HG03135 (cell line): Measurements from ENCODE around the gene TSPAN8.
"Not testable (repeated sequence)": the region's sequence is repeated elsewhere in the genome, so short reads cannot be mapped to it uniquely, and the experiment has no call there.

Experiments
- ATAC-seq: cut with Tn5 transposase; IDR thresholded peaks from one replicate; pipeline ENCODE4 v1.9.1; 2021; ENCODE audit warnings: mild to moderate bottlenecking, moderate library complexity; ENCODE audit not compliant: unreplicated experiment

Gene TSPAN8

DNA sequence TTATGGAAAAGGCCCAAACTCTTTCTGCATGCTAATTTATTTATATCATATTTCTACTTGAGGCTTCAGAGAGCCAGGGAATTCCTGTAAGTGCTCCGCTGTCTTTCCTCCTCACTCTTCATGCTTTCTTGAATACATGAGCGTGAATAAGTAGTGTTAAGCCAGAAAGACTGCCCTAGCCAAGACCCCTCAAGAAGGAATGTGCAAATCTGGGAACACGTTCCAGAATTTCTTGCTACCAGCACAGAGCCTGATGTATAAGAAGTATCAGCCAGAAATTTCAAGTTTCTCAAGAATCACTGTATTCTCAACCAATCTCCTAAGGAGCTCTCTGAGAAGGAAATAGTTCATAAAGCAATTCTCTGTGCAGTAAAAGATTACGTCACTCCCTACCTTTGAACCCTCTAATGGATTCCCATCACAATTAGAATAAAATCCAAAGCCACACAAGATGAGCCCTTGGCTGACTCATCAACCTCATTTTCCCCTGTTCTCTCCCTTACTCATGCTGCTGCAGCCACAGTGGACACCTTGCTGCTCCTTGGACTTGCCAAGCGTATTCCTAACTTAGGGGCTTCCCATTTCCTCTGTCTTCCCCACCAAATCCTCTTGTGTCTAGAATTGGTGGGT, 6.9 kb upstream of the TSPAN8 start:
- ATAC-seq: no peak

DNA sequence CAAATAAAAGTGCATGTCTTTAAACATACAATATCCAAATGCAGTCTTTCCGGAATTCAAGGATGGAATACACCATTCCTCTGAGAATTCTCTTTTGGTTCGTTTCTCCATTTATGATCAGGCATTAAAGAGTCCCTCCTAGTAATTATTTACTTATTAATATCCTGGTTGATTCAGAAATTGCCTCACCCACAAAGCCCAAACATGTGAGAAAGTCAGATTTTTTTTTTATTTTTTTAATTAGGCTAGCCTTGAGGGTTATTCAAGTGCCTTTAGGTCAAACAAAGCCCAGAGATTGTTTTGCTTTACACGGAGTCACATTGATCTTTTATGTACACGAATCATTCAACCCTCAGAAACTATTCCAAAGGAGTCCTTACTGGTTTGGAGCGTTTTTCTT, 6.4 kb upstream of the TSPAN8 start:
- no peak for ATAC-seq

DNA sequence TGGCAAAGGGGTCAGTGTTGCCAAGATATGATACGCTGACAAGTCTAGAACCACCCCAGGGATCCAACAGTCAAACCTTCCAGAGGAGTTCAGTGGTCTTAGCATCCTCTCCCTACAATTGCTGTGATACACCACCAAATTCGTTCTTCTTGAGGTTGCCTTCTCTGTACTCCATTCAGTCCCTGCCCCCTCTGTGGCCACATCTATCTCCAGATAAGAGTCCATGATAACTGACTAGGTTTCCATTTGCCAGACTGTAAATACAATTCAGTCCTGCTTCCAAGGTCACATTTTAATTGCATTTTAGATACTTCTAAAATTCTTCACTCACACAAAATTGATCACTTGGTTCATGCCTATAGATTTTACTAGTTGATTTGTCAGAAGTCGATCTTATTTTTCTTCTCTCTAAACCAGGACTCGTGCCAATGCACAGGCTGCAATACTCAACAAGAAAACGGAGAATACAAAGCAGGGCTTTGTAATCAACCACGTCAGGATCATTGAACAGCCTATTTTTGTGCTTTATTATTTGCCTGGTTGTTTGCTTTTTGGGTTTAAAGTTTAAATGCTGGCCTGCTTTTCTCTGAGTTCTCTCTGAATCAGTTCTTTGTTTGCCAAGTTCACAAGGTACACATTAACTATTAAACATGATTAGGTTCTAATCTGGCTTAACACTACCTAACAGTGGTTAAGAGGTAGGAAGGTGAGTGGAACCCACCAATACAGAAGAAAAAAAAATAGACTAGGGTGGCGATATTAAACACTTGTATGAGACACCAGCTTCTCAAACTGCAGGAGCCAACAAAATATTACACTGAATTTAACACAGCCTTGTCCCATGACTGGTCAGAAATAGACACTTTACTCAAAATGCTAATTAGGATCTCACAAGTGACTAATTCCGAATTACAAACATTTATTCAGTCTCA, 5.3 kb upstream of the TSPAN8 start:
- ATAC-seq: no peak

DNA sequence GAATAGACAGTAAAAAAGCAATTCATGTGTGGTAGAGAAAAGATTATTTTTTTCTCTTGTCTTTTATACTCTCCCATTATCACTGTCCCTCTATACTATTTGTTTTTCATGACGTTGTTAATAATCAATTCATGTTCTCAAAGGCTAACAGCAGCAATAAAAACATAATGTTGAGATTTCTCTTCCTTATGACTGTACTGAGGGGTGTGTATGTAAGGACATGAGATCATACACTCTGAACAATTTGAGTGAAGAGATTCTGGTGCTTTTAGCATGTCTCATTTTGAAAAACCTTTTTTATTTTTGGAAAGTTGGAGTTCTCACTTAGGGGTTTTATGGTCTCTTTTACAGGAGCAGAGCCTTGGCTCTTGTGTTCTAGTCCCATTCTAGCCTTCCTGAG, 3.8 kb upstream of the TSPAN8 start:
- no peak for ATAC-seq

DNA sequence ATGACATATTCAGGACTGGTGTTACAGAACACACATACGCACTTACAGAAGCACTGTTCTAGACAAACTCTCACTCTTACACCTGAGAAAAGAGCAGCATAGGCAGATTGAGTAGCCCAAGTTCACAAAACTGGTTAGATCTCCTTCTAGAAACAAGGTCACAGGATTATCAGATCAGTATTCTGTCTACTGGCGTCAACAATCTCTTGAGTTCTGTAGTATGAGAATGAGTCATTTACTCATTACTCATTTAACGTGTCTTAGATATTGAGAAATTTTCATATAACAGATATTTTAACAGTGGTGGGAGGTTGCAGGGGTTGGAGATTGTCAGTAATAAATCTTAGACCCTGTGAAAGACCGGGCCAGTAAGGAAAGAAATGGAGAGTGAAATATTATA, 2.8 kb upstream of the TSPAN8 start:
- no peak for ATAC-seq

DNA sequence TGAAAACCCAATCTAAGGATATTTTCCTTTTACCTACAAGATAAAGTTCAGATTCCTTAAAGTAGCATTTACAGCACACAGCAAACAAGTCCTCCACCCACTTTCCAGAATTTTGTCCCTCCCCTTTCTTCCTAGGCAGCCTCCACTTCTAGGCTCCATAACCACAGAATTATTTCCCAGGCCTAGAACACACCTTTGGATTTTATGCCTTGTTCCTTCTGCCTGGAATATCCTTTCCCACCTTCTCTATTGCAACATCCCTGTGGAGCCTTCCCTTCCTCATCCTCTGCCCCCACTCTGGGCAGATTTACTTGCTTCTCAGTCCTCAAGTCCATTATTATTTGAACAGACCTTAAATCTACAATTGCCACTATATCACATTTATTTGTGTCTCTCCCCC, 2.1 kb upstream of the TSPAN8 start:
- no peak for ATAC-seq

DNA sequence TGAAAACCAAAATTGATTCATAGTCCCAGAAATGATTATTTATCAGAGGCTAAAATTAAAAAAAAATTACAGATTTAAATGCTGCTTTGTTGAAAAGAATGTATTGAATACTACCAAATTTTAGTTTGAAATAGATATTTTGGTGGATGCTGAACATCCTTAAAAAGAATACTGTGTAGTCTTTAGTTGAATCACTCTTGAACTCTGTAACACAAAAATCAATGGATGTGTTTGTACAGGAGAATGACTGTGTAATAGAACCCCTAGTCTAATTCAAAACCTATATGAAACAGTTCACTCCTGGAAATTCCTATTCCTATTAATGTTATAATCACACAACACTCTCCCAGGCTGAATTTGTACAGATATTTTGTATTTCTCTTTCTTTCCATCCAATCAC, 1.5 kb upstream of the TSPAN8 start:
- no peak for ATAC-seq

DNA sequence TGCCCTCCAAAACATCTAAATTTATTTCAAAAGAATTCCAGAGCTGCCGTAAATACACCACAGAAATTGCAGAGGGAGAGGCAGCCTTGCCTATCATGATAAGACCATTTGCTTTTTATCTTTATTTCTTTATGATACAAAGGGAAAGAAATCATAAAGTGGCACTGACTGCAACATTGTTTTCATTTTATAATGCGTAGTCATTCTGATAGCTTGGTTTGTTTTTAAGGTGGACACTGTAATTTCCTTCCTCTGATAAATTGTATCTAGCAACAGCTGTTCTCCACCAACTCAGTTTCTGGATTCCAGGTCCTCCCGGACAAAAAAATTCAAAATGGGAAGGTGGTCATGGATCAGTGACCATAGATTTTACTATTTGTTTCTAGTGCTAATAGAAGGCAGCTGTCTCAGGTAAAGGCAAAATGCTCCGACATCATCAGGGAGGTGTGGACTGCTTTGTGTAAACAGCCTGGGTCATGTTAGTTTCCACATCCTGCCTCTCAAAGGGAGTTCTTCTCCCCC, 623 bp upstream of the TSPAN8 start:
- no peak for ATAC-seq

DNA sequence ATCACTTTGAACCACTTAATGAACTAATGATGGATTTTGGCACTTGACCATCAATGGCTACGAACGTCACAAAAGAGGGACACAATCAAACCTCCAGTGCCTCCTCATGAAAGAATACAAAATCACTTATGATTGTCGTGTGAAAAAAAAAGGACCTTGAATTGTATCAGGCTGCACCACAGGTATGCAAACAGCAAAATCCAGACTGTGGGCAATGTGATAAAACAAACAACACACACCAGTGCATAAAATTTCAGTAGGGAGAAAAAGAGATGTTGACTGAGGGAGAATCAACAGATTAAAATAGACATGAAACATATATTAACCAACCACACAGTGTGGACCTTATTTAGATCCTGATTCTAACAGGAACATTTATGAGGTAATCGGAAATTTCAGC, 2.6 kb downstream of the TSPAN8 start:
- no peak for ATAC-seq

DNA sequence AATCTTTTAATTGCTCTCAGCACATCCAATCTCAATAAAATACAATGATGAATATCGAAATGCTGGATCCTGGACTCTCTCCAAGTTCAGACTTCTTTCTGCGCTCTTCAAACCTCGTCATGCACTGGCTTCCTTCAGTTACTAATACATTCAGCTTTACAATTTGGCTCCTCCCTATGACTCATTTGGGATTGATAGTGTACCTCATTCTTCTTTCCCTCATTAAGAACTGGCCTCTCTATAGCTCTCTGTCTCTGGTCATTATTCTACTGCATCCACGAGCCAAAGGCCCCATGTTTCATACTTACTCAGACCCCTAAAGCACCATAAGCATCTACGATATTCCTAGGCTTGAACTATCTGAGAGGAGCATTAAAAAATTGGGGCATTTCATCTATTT, 4.9 kb downstream of the TSPAN8 start:
- ATAC-seq: no peak

DNA sequence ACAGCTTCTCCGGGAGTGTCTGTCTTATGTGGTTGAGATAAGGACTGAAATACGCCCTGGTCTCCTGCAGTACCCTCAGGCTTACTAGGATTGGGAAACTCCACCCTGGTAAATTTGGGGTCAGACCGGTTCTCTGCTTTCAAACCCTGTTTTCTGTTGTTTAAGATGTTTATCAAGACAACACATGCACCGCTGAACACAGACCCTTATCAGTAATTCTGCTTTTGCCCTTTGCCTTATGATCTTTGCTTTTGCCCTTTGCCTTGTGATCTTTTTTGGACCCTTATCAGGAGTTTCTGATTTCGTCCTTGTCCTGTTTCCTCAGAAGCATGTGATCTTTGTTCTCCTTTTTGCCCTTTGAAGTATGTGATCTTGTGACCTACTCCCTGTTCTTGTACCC, 7.8 kb downstream of the TSPAN8 start:
- not testable (repeated sequence) for ATAC-seq

DNA sequence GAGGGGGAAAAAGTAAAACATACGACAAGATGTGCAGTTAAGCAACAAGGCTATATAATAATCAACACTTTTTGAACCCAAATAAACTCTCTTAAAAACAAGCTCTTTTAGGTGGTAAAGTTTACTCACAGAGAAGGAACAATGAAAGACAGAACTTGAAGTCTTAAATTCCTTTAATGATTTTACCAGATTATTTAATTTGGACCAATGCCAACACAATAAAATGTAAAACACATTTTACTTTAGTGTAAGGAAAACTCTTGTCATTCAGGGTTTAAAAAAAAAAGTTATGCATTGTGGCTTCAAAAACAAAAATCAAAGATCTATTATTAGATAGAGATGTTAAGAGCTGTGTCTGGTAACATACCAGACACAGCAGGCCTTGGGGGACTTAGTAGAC, 13.1 kb downstream of the TSPAN8 start:
- no peak for ATAC-seq

DNA sequence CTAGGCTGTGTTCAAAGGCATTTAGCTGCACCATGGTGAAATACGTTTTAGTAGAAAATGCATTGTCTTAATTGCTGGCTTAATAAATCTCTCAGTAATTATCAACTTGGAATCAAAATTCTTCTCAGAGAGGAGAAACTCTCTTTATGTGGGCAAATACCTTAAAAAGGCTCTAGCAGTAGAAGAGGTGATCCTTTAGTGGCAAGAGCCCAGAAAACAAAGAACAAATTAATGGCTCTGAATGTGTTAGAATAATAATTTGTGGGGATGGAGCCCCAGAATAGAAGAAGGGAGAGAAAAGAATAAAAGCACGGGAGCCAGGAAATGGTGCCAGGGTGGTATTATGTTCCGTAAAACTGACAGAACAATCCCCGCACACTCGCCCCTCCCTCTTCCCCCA, 14.8 kb downstream of the TSPAN8 start:
- ATAC-seq: no peak

DNA sequence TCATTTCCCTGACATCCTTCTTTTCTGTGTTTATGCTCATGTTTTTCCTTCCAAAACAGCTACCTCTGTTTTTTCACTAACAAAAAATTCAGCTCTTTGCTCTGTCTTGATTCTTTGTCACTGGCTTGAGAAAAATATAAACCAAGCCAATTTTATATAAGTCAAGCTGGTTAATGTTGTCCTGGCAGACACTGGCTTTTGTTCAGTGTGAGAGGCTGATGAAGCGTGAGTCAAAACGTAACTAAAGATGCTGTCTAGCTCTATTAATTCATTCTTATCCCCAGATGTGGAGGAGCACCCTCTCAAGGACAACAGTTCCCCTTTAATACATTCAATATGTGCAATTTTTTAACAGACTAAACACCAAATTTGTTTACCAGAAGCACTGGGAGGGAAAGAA, 15.8 kb downstream of the TSPAN8 start:
- ATAC-seq: no peak

DNA sequence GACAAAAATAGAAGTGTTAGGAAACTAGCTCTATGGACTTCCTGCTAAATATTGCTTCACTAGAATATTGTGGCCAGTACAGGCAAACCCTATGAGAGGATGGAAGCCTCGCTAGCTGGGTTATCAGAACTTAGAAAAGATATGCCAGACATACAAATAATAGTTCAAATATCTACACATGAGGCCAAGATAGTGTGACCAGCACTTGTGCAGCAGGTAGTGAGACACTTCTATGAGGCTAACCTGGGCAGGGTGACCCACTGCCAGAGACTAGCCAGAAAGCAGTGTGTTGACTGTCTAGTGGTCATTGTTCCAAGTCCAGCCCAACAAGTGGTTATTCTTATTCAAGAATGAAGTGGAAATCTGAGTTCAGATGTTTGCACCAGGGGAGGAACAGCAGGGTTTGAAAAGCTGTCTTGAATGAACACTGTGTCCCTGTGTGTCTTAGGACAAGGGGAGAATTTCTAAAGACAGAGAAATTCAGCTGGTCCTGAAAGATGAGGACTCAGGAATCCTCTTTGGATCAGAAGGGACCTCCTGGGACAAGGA, 16.3 kb downstream of the TSPAN8 start:
- no peak for ATAC-seq

DNA sequence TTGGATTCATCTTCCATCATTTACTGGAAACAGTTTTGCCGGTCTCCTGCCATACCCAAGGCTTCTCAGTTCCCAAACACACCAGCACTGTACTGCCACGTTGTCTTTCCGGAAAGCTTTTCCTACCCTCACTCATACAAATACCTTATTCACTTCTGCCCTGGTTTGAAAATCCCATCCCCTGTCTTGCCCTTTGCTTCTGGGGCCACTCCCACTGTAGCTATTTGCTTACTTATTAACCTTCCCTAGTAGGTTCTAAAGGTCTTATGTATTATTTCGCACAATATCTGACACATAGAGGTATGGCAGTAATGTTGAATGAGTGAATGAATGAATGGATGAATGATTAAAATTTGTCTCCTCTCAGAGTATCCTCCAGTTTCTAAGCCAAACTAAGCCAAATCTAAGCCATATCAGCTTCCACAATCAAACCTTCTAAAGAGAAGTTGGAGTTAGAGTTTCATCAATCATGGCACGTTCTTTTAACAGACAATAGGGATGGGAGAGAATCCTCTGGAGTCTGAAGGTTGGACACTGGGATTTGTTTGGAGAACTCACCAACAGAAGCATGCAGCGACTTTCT, 18.6 kb downstream of the TSPAN8 start:
- no peak for ATAC-seq

DNA sequence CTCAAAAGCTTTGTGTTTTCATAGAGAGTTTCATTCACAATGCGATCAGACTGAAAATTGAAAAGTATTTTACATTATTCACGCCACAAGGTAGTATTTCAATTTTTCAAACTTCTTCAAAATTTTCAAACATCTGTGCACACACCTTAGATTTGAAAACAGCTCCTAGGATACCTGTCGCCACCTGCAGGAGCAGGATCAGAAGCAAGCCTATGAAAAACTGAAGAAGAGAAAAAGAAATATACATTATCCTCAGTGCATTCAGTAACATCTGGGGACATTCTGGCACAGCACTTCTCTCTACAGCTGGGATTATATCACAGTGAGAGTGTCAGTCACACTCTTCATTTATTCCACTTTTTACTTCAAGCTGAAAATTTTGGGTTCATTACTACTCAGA, 19.8 kb downstream of the TSPAN8 start:
- ATAC-seq: no peak

DNA sequence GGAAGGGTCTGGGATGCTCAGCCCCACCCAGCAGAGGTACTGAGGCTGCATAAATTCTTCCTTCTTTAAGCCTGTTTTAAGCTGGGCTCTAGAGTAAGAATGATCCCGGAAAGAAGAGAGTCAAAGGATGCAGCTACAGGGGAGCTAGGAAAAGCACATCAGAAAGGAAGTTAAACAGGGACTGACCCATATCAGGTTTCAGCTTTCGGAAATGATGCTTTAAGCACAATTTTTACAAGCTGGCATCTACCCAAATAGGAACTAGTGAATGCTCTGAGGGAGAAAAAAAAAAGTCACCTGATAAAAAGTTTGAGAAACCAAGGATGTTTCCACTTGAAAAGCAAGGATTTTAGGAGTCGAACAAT, 22.0 kb downstream of the TSPAN8 start:
- no peak for ATAC-seq

DNA sequence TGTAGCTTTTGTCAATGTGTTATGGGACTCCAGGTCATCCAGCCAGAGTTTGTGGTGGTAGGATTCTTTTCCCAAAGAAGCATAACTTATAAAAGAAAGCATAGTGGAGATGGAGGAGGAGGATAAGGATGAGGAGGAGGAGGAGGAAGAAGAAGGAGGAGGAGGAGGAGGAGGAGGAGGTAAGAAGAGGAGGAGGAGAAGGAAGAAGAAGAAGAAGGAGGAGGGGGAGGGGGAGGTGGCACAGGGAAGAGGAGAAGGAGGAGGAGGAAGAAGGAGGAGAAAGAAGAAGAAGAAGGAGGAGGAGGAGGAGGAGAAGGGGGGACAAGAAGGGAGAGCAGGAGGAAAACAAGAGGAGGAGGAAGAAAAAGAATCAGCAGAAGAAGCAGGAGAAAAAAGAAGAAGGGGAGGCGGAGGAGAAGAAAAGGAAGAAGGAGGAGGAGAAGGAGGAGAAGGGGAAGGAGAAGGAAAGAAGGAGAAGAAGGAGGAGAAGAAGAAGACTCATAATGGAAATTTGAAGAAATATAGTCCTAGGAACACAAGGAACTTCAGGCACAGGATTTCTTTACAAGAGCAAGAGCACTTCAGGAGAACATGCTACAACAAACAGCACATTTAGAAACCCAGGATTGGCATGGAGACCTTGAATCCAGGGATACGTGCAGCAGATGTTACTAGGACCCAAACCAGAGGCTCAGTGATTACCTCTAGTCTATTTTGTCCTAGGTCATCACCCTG, 22.6 kb downstream of the TSPAN8 start:
- ATAC-seq: no peak

DNA sequence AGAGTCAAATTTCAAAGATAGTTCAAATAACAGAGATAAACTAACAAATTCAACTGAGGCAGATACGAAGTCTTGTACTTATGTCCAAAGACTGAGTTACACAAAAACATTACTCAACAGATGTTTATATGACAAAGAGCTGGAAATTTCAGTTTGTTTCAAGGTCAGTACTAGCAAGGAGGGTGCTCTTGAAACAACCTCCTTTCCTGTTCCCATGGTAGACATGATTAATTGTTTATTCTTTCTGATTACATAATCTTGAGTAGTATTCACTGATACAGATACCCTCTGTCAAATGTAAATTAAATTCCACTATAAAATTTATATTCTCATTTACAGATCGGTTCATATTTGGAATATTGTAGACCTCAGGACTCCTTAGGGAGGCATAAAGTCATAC, 23.4 kb downstream of the TSPAN8 start:
- no peak for ATAC-seq

DNA sequence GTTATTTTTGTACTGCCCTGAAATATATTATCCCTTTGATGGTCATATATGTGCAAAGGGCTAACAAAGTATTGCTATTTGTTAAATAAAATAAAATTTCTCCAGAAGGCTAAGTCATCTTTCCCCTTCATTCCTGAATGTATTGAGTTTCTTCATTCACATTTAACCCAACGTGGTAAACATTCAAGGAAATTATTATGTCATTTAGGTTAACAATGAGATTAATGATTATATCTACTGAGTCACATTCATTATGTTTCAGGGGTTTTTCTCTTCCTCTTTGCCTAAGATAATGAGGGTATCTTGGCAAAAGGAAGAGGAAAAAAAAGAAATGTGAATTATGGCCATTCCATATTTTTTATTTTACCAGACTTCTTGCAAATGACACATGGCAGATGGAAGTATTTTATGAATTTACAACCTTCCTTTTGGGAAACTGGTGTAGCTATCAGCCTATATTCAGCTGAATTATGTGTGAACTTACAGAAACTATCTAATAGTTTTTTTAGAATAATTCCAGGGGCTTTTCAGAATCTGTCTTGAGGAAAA, 27.2 kb downstream of the TSPAN8 start:
- ATAC-seq: no peak
